ENCODE results near the gene PLEKHS1. TPM values are rescaled to one million over a fixed set of nuclear protein-coding genes. Genes with fewer than 3 reads are reported as not detected.

Gene PLEKHS1
- total RNA-seq = under 0.01 and 0.45 TPM in 2 replicates

GRCh38 chr10:113751181-113751732 is at the start of gene PLEKHS1:
Gene PLEKHS1, plus strand, starts transcription at chr10:113751682. Its CDS starts 3,596 bp downstream, at chr10:113755278.
- DNase-seq (ENCODE audit: low read depth) = peak; percentile 62

GRCh38 chr10:113704637-113705343 is 46.7 kb upstream of the PLEKHS1 start:
- peak; percentile 39 for DNase-seq (ENCODE audit: low read depth)

- DNase-seq (ENCODE audit: low read depth) = no peak
Measured at GRCh38 chr10:113705344-113705652, 46.2 kb upstream of the PLEKHS1 start.

GRCh38 chr10:113706623-113707022 is 44.9 kb upstream of the PLEKHS1 start:
- no peak for DNase-seq (ENCODE audit: low read depth)

DNA sequence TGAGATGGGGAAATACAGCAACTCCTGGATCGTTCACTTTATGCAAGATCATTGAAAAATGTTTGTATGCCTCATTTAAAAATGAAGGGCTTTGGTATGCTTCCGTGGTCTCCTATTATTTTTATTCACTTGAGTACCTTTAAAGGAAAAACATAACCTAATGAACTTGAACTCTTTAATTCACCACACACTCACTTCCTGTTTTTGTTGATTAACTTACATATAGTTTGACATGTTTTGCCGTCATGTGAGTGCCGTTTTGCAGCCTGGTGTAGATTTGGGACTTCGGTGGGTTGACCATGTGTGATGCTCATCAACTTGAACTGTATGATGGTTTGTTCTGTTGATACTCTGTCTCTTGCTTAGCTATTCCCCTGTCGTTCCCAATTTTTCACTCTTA is 42.8 kb upstream of the PLEKHS1 start:
- peak; percentile 40 for DNase-seq (ENCODE audit: low read depth)

DNA sequence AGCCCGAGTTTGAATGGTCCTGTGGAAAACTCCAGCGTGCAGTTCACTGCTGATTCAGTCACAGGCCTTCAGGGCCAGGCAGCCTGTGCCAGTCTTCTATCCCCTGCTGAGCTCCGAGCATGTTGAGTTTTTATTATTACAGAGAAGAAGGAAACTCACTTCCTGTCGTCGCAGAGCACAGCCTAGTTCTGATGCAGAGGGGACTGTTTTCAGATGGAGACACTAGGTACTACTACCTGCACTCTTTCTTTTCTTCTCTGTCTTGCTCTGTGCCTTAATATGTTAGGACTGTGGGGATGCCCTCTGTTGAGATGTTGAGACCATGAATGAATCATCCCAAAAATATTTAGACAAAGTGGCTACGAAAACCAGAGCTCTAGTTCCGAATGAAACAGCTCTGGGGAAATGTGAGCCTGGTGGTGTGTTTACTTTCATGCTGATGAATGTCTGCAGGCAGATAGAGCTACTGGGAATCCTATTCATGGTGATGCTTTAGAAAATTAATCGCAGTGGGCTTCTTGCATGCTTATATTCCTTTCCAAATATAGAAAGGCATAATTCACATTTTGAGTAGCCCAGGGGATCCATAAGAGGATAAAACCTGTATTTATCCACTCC is 42.2 kb upstream of the PLEKHS1 start:
- DNase-seq (ENCODE audit: low read depth) = peak; percentile 64

- peak; percentile 3 for DNase-seq (ENCODE audit: low read depth)
Measured at GRCh38 chr10:113711142-113711541, 40.3 kb upstream of the PLEKHS1 start.

DNA sequence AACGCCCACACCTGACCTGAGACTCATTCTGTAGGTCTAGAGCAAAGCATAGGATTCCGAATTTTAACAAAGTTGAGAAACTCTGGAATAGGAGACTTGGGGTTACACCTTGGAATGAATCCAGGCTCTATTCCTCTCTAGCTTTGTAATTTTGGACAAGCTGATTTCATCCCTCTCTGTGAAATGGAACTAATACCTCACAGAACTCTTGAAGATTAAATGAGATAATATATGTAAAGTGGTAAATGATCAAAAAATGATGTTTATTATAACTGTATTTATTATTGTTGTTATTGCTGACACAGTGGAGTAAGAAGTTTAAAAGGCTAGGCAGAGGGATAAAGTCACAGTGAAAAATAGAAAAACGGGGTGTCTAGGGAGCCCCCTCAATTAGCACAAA is 39.5 kb upstream of the PLEKHS1 start:
- no peak for DNase-seq (ENCODE audit: low read depth)

GRCh38 chr10:113712755-113713639 is 38.5 kb upstream of the PLEKHS1 start:
- no peak for DNase-seq (ENCODE audit: low read depth)

GRCh38 chr10:113713640-113713982 is 37.9 kb upstream of the PLEKHS1 start:
- DNase-seq (ENCODE audit: low read depth) = peak; percentile 13

DNA sequence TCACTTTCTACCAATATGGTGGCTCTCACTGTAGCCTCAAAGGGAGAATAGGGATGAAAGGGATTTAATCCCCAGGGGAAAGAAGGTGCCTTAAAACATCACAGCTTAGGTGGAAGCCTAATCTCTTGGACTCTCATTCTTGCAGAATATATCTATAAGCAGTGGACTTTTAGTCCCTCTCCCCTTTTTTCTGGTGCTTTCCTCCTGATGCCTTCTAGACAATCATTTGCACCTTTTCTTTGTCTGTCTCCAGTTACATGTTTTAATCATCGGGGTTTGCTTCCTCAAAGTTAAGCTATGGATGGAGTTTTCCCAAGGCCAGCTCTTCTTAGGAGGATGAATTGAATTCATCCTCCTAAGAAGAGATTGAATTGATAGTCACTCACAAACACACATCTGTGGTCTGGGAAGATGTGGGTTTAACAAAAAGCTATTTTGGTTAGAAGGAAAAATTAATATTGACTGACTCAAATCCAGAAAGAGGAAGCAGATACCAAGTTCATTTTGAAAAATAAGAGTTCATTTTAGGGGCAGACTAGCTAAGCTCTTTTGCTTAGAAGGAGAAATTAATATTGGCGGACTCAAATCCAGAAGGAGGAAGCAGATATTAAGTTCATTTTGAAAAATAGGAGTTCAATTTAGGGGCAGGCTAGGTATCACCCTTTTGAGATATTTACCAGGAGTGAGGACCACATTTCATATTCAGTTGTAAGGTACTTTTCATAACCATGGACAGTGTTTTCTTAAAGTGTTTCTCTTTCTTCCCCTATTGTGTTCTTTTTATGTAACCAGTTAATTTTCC is 35.2 kb upstream of the PLEKHS1 start:
- DNase-seq (ENCODE audit: low read depth) = no peak

- no peak for DNase-seq (ENCODE audit: low read depth)
Measured at GRCh38 chr10:113718969-113719822, 32.3 kb upstream of the PLEKHS1 start.

DNA sequence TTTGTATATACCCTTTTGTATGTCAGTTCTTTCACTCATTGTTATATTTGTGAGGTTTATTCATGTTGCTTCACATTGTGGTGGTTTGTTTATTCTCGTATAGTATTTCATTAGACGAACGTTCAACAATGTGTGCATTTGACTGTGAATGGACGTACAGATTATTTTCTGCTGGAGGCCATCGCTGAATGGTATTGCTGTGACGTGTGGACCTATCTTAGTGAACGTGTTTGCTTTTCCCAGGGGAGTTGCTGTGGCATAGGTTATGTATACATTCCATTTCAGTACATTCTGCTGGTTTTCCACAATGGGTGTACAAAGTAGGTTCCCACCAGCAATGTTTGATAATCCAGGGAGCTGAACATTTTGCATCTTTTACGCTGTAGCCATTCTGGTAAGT is 31.1 kb upstream of the PLEKHS1 start:
- no peak for DNase-seq (ENCODE audit: low read depth)

- DNase-seq (ENCODE audit: low read depth) = no peak
Measured at GRCh38 chr10:113732160-113732881, 19.2 kb upstream of the PLEKHS1 start.

- DNase-seq (ENCODE audit: low read depth) = no peak
Measured at GRCh38 chr10:113732966-113733365, 18.5 kb upstream of the PLEKHS1 start.

- peak; percentile 13 for DNase-seq (ENCODE audit: low read depth)
Measured at GRCh38 chr10:113733635-113734034, 17.8 kb upstream of the PLEKHS1 start.

DNA sequence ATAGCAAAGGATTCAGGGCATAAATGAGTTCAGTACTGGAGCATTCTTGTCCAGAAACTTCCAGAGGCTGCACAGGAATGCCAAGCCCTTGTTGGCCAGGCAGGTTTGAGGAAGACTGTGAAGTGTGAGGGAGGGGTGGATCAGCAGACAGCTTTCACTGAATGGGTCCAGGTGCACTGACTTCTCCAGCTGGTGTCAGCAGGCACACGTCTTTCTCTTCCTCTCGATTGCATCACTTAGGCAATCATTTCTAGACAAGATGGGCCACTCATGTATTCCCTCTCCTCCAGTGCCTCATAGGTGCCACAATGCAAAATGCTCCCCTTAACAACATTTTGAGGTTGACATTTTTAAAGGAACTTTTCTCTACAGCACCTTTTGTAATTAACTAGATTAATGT is 15.6 kb upstream of the PLEKHS1 start:
- DNase-seq (ENCODE audit: low read depth) = peak; percentile 56

DNA sequence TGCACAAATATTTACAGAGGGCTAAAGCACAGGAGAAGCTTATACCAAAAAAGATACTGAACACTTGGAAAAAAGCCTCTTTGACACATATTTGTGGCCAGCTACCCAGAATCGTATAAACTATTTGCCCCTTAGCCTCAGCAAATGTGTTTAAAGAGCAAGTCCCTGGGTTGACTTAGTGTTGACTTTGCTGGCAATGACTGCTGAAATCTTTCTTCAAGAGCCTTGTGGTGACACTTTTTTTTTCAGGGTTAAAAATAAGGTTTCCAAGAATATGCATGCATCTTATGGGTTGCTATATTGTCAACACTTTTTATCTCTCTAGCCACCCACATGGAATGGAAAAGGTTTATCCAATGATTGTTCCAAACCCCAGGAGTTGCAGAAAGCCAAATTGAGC is 14.9 kb upstream of the PLEKHS1 start:
- no peak for DNase-seq (ENCODE audit: low read depth)

GRCh38 chr10:113739031-113739430 is 12.5 kb upstream of the PLEKHS1 start:
- DNase-seq (ENCODE audit: low read depth) = no peak

GRCh38 chr10:113739577-113739976 is 11.9 kb upstream of the PLEKHS1 start:
- DNase-seq (ENCODE audit: low read depth) = no peak

Data from renal cortical epithelial cell (primary cell).